ELR (cell line): Measurements from ENCODE around the gene POM121C.
"Not testable (repeated sequence)": the region's sequence is repeated elsewhere in the genome, so short reads cannot be mapped to it uniquely, and the experiment has no call there.

Source experiments
- DNase-seq: peaks from one replicate; pipeline ENCODE4 v3.0.0-alpha.2; 2015; ENCODE audit warnings: low read depth

Gene POM121C

DNA sequence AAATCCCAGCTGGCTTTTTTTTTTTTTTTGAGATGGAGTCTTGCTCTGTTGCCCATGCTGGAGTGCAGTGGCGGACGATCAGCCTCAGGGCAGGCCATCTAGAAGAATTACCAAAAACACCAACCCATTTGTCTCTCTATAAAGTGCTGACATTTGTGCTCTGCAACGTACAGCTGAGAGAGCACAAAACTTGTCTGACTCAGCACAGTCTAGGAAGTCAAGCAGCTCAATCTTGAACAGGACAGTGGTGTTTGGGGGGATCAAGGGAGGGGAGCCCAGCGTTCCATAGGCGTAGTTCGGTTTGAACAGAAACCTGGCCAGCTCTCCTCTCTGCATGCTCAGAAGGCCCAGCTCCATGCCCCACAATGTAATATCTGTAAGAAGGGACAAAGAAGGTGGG, 92.9 kb downstream of the POM121C start:
- DNase-seq, result not testable (repeated sequence)

DNA sequence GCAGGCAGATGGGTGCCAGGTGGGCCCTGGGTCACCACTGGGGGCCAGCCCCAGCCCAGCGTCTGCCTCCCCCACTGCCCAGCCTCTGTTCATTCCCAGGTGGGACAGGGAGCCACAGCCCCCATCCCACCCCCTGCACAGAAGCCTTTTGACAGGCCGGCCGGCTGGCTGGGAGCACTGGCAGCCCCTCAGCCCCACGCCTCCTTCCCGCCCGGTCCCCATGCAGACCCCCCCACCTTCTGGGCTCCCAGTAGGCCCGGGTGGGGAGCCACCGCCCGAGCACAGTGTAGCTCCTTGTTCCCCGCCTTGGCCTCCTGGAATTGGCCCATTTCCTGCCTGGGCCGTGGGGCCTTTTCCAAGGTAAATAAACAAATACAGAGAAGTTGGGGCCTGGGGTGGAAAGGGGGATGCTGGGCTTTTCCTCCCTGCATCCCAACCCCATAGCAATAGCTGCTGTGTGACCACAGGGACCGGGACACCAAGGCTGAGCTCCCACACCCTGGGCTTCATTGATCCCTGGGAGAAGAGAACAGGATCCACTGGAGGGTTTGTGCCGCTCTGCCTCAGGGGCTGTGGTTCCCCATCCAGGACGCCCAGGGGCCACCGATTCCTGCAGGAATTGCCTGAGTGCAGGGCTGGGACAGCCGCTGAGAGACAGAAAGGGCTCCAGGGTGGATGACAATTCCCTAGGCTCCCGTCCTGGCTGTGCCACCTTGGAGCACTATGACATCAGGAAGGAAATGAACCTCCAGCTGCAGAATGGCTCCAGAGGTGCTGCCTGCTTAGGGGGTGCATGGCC, 111.4 kb downstream of the POM121C start:
- DNase-seq, result not testable (repeated sequence)

DNA sequence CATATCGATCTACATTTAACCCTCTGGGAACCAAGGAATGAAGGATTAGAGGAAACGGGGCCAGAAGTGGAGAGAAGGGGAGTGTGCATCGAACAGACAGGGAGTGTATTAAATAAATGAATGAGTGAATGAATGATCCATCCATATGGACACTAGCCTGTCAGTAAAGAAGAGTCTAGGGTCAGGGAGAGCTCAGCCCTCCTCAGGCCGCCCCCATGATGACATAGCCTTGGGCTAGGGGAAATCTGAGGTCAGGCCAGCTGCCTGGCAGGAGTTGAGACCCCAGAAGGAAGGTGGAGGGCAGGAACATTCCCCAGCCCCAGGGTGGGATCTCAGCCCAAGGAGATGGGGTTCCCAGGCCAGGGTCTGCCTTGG, 112.0 kb downstream of the POM121C start:
- DNase-seq, result not testable (repeated sequence)

DNA sequence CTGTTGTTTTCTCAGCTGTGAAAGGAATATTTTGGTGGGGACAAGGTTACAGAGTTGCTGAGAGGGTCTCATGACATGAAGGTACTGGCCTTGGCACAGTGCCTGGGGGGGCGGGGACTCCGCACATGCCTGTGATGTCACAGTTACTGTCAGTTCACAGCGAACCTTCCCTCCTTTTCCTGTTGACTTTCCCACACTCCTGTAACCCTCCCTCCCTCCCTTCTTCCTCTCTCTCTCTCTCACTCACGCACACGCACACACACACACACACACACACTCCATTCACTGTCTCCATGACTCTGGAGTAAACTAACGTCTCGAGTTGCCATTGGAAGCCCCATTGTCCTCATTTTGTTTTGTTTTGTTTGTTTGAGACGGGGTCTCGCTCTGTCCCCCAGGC, 118.8 kb downstream of the POM121C start:
- not testable (repeated sequence) for DNase-seq
